ENCODE data around the gene PSMB9.
A peak's percentile ranks its signal among the peaks of the same experiment; 100 is the strongest.

Gene PSMB9

DNA sequence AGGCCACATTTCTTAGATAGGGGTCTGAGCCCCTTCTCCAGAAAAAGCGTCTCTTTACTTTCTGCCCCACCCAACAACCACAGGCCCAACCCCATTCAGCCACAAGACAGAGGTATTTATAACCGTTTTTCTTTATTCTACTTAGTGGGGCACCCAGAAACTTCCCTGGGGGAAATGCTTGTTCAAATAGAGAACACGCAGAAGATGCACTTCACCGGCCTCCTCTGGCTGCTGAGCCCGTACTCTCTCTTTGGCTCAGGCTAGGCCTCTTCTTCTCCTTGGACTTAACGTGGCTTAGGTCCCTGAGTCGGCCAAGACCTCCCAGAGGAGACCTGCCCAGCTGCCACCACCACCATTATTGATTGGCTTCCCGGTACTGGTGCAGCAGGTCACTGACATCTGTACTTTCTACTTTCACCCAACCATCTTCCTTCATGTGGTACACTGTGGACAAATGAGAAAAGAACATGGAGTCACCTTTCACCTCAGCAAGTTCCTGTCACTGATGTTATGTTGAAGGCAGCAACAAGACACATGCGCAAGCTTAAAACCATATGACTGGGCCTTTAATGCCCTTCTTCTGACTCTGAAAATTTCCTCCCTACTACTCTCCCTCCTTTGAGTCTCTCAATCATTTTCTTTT is 13.3 kb upstream of the PSMB9 start:
- DNase-seq, result no peak

DNA sequence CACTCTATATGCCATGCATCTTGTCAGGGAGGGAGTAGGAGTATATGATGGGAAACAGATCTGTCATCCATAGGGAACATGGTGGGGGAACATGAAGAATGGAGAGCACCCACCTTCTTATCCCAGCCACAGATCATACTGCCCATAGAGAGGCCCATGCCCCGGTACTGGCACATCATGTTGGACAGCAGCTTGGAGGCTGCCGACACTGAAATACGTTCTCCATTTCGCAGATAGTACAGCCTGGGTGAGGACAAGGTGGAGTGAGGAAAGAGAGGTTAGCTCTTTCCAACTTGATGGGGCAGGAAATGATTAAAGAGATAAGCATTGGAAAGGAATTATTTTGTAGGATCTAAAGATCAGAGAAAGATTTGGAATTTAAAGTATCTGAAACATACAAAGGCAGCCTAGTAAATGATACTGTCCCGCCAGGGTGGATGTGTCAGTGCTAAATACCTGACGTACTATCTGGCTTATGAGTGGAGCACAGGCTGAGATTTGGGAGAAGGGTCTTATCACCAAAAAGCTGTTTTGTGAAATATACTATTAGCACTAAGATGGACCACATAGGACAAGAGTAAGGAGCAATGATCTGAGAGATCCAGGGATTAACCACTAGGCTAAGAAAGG is 11.9 kb upstream of the PSMB9 start:
- no peak for DNase-seq

DNA sequence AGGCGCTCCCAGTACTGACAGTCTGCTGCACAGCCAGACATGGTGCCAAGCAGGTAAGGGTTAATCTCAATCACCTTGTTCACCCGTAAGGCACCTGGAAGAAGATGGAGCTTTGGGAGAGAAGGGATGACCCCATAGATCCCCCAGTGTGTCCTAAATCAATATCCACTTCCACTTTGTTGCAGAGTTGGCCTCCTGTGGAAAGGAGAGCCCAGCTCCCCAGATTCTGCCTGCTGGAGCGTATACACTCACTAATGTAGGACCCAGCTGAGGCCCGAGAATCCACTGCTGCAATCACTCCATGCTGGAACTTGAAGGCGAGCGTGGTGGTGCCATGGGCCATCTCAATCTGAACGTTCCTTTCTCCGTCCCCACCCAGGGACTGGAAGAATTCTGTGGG is 11.3 kb upstream of the PSMB9 start:
- no peak for DNase-seq

DNA sequence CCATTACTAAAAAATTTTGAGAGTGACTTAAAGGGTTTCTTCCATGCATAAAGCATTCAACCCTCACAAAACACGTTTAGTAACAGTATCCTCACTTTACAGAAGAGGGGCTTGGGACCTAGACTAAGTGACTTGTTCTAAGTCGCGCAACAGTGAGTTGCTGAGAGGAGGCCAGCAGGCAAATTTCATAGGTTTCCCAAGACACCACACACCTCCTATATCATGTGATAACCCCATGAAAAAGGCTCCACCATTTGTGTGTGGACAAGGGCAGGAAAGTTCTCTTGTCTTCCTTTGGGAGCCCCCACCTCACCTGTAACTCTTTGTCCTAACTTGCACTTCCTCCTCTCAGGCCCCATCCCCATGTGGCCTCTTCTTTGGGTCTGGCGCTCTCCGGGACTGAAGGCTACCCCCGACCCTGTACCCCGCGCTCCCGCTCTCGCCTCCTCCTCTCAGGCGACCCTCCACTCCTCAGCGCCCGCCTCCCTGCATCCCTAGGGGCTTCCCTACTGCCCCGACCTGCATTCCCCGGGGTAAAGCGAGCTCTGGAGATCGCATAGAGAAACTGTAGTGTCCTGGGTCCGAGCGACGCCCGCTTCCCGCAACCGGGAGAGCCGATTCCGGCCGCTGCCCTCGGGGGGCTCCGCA is 10.5 kb upstream of the PSMB9 start:
- no peak for DNase-seq

DNA sequence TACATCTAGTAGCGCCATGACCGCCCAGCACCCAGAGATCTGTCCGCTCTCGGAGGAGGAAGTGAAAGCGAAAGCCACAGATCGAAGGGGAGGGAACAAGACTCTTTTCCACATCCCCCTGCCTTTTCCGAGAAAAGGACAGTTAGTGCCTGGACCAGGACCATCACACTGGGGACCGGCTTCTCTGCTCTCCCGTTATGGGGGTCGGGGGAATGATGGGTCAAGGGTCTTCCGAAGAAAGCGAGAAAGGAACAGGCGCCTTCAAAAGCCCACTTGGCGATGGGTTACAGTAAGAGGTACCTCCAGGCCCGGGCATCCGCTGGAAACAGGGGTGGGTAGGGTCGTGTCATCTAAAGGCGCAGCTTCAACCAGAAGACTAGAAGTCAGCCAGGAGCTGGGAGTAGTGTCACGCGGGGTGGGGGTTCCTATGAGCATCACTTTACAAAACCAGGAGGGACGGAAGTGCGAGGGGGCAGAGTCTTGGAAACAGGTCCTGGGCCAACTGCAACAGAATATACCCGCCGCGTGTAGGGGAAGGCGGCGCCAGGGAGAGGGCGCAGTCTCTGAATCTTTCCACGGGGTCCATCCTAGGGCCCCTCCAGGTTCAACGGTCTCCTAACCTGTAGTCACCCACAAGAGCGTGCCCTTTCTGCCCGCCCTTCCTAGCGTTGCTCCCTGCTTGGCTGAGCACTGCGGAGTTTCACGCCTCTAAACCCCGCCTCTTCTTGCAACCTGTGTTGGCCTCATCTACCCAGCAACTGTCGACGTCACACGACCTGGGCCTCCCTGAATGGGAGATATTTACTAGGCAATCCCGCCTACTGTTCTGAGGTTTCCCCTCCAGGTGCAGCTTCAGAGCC is 9.8 kb upstream of the PSMB9 start, which contains the start of gene PSMB8:
Gene PSMB8 (minus strand): TSS at position 69 of the 860 bp plus-strand sequence. CDS start 51 bp downstream, at position 18.
- peak; percentile 87 for DNase-seq

DNA sequence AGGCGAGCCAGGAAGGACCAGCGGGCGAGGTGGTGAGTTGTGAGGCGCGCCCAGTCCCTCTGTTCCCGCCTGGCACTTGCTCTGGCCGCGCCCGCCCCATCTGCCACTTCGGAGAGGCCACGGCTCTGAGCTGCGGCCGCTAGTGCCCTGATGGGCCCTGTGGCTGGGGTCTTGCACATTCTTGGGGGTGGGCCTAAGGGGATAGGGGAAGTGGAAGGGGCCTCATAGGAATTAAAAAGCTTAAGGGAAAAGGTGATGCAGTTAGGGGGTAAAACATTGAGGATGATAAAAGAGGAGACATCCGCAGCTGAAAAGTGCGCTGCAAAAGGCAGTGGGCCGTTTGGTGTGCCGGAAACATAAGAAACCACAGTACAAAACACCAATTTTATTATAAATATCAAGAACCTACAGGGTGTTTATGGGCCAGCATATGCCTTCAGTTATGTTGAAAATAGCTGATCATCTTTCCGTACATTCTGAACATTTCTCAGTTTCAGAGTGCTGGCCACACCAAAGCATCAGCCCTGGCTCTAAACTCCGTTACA is 9.1 kb upstream of the PSMB9 start:
- no peak for DNase-seq

DNA sequence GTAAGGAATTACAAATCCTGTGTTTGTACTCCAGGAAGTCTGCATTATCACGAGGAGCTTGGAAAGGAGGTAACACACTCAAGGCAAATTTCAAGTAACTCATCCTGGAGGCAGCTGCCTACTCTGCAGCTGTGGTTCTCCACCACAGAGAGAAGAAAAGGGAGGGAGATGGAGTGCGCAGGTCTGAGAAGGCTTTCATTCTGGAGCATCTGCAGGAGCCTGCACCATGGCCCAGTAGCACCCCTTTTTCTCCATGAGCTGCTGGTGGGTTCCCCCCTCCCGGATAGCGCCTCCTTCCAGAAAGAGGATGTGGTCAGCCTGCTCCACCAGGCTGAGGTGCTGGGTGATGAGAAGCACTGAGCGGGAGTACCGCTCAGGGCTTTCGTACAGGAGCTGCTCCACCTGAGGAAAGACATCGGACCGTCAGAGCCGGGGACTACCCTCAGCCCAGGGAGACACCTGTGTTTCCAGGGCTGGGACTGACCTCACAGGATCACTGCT is 8.6 kb upstream of the PSMB9 start:
- DNase-seq, result peak; percentile 14

DNA sequence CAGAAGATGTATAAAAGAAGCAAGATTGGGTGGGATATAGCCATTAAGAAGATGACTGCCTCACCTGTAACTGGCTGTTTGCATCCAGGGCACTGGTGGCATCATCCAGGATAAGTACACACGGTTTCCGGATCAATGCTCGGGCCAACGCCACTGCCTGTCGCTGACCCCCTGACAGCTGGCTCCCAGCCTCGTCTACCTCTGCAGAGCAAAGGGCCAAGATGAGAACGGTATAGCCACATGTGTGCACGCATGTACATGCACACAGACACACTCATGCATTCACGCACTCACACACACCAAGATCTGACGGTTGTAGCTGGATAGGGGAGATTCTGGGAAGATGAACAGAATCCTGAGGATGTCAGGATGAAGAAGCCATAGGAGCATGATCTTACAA is 7.0 kb upstream of the PSMB9 start:
- no peak for DNase-seq

DNA sequence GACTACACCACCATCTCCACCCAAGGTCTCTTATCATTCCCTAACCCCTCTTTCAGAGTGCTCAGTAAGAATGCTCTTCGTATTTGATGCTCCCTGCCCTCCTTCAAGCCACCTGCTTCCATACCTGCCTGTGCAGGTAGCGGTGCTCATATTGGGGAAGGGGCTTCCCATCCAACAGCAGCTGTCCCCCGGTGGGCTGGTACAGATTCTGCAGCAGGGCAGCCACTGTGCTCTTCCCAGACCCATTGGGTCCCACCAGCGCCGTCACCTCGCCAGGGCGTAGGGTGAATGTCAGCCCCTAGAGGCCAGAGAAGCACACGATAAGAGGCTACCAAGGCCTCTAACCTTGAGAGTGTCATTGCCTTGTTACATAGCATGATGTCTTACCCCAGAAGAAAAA is 6.2 kb upstream of the PSMB9 start:
- no peak for DNase-seq

DNA sequence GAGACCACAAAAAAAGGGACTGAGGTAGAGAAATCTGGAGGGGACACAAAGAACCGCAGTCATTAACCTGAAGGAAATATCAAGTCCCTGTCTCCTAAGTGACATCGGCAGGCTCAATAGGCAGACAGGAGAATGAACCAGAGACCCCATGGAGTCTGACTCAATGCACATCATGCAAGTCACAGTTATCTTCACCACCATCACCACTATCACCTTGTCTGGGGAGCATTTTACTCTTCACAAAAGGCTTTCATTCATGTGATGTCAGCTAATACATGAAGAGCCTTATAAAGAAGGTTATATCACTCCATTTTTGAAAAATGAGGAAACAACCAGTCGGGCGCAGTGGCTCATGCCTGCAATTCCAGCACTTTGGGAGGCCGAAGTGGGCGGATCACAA is 4.9 kb upstream of the PSMB9 start:
- no peak for DNase-seq

DNA sequence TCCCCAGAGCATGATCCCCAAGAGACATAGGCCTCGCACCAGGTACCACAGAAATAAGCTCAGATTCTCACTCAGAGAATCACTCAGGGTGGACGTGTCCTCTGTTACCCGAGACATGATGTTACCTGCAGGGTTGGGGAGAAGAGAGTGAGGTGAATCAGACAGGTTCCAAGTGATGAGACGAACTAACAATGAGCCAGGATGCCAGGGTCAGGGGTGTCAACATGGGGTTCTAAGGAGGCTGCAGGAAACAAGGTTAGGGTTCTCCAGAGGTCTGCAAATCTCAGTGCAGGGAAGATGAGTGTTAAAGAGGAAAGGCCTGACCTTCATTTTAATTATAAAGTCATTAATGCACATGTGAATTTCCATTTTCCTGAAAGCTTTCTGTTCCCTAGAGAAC is 3.0 kb upstream of the PSMB9 start:
- DNase-seq, result no peak

DNA sequence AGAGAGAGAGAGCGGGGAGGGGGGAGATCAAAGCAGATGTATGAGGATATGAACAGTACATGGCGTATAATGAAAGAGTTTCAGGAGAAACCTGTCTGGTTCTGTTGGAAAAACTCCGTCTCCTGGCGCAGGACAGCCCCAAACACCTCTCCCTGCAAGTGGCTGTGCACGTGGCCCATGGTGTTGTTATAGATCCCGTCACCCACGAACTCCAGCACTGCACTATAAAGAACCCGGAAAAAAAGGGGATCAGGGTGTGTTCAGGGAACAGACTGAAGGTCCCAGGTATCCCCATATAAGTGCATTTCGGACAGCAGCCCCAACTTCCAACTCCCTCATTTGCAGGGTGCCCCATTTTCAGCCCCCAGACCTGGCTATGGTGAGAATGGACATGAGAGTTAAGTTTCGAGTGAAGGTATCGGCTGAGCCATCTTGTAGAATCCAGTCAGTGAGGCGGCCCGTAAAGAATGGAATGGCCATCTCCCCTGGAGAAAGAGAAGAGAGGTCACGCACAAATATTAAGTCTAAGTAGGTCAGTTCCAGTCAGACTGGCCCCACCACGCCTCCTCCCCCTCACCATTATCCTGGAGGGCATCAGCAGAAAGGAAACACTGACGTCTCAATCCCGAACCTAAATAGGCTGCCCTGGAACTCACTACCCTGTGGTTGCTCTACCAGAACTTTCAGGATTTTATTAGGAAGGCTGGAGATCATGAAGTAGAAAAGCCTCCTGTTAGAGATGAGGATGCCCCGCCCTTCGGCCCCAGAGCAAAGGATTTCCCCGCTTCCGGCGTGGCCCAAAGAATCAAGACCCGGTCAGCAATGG is 1.8 kb upstream of the PSMB9 start:
- no peak for DNase-seq

DNA sequence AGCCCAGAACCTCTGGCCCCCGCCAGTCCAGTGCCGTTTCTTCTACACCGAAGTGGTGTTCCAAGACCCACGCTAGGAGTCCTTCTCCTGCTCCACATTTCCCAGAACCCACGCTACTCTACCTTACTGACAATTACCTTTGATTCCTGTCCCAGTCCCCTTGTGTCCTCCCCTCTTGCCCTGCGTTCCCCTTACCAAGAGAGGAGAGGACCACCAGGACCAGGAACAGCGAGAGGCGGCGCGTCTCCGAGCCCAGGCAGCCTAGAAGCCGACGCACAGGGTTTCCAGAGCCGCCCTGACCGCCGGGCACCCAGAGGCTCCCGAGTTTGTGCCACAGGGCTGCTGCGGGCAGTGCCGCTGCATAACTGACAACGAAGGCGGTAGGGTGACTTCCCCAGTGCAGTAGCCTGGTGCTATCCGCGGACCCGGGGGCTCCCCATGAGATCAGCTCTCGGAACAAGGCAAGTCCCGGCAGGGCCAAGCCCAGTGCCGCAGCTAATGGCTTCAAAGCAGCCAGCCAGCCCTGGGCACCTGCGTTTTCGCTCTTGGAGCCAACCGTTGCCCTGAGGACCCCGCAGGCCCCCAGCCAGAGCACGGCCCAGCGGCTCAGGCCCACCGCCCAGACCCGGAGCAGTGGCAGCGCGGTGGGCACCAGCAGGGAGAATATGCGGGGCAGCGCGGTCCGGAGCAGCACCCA is 1.0 kb upstream of the PSMB9 start:
- peak; percentile 40 for DNase-seq

DNA sequence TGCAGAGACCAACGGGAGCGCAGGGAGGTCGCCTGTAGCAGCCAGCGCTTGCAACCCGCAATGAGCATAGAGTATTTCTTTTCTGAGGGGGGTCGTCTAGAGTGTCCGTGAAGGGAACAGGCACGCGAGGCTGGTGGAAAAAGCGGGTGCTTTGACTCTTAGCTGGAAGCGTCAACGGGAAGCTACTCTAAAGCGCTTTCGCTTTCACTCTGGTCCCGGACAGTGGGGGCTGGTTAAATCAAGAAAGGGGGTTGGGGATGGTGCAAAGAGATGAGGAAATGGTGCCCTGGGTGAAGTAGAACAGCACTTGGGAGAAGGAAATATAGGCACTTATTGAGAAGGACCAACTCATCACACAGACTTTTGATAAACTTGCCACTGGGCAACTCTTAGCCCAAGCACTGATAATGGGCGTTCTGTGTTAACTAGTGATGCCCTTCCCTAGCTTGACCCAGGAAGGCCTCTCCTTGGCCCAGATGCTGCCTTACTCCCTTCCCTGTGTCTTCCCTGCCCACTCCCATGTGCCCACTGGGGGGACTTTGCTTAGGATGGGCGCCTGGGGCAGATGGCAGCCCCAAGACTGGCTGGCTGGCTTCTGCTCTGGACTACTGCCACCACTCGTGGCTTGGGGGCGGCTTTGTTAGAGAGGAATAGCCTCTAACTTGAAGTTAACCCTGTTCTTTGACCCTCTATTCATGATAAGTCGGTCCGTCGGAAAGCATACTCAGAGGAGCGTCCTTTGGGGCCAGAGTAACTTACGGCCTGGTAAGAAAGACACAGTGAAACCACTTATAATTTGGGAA is 585 bp downstream of the PSMB9 start:
- peak; percentile 33 for DNase-seq

DNA sequence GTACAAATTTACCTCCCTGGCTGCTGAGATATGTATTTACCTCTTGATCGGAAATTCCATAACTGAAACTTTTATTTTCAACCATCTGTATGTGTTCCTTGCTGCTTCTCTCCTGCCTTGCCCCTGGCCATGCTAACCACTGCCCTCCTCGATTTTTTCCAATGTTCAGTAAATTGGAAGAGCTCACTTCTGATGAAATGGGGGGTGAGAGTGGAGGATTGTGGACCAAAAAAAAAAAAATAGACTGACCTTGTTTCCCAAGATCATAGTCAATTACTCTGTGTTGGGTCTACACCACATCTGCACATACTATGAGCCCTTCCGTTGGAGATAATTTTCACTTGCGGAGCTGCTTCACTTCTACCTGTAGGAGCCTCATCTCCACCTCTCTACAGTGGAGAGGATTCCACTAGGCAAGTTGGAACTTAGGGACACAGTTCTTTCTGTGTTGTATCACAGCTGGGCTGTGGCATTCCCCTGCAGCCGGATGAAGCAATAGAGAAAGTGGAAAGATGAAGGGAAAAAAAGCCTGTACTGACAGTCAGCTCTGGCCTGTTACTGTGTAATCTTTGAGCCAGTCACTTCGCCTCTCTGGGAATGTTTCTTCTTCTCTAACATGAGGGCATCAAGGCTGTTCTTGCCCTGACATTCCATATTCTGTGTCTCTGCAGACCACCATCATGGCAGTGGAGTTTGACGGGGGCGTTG is 1.6 kb downstream of the PSMB9 start:
- no peak for DNase-seq

DNA sequence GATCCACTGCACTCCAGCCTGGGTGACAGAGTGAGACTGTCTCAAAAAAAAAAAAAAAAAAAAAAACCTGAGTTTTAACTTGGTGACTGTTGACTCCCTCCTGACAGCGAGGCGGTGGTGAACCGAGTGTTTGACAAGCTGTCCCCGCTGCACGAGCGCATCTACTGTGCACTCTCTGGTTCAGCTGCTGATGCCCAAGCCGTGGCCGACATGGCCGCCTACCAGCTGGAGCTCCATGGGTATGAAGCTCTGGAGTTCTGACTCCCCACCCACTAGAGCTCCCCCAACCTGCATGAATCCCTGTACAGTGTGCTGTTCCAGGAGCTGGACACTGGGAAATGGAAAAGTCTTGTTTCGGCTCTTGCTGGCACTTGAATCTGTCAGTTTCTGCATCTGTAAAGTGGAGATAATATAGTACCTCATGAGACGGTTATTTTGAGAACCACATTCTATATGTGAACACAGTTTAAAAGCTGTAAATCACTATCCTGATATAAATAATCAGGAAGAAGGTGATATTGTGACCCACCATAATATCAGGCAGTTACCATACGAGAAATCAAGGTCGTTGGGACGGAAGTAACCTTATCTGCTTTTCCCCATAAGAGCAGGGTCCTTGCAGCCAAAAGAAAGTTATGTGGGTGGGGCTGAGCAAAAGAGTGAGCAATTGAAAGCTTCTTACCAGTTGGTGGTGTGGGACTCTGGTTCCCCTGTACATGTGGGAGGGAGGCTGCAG is 3.3 kb downstream of the PSMB9 start:
- DNase-seq, result no peak

DNA sequence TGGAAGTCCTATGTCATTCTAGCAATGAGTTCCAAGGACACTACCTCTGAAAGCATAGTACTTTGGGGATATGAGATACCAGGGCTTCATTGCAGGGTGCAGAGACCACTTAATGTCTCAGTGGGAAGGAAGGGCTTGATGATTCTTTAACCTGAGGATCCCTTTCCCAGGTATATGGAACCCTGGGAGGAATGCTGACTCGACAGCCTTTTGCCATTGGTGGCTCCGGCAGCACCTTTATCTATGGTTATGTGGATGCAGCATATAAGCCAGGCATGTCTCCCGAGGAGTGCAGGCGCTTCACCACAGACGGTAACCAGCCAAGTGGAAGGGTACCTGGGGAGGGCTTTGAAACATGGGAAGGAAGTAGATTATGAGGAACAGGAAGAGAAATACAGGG is 4.2 kb downstream of the PSMB9 start:
- no peak for DNase-seq

DNA sequence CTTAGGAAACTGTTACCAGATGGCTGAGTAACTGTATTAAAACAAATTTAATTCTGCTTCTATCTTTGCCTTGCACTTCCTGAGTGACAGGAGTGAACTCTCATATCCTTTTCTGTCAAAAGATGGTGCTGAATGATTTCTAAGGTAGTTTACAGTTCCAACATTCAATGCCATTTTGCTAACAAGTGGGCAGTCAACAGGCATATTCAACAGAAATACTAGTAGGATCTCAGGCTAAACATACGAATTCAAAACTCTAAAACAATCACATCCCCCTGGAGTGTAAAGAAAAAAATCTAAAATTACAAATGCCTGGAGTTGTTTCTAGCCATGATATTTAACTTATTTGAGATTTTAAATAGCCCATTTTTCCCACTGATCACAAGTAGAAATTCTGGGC is 6.7 kb downstream of the PSMB9 start:
- DNase-seq, result no peak

DNA sequence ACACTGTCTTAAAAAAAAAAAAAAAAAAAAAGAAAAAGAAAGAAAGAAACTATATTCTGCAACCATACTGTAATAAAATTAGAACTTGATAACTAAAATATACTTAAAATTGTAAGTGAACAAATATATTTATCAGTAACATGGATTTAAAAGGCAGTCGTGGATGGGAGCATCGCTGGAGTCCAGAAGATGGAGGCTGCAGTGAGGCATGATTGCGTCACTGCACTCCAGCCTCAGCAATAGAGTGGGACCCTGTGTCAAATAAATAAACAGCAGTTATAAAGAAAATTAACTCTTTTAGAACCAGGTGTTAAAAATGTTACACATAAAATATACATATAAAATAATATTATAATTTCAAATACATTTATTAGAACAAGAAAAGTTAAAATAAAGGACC is 8.7 kb downstream of the PSMB9 start:
- DNase-seq, result no peak

Measured in GDM1 (cell line).